HG03520 (cell line): ENCODE results near the gene OR52I2.

Experiments
- ATAC-seq: cut with Tn5 transposase; IDR thresholded peaks from one replicate; pipeline ENCODE4 v1.9.1; 2021; ENCODE audit warnings: mild to moderate bottlenecking, moderate library complexity; ENCODE audit not compliant: unreplicated experiment

The OR52I2 gene

GRCh38 chr11:4581443-4581842, at the start of gene OR52I2:
TSS of gene OR52I2 (plus strand) at chr11:4581743.
- no peak for ATAC-seq

GRCh38 chr11:4539603-4540219, 41.8 kb upstream of the OR52I2 start:
- no peak for ATAC-seq

- ATAC-seq = no peak
Measured at GRCh38 chr11:4541071-4541470, 40.5 kb upstream of the OR52I2 start.

- ATAC-seq = no peak
Measured at GRCh38 chr11:4543561-4543960, 38.0 kb upstream of the OR52I2 start.

GRCh38 chr11:4544891-4545290, 36.7 kb upstream of the OR52I2 start, which contains the start of gene OR52M1:
TSS of gene OR52M1 (plus strand) at chr11:4545191. CDS start at chr11:4545191, 0 bp downstream.
- ATAC-seq = no peak

- ATAC-seq = no peak
Measured at GRCh38 chr11:4546878-4547277, 34.7 kb upstream of the OR52I2 start.

- ATAC-seq = no peak
Measured at GRCh38 chr11:4547416-4547815, 34.1 kb upstream of the OR52I2 start.

GRCh38 chr11:4551346-4551979, 30.1 kb upstream of the OR52I2 start:
- no peak for ATAC-seq

- no peak for ATAC-seq
Measured at GRCh38 chr11:4559527-4560440, 21.8 kb upstream of the OR52I2 start.

GRCh38 chr11:4560467-4560866, 21.1 kb upstream of the OR52I2 start:
- no peak for ATAC-seq

GRCh38 chr11:4565371-4565770, 16.2 kb upstream of the OR52I2 start:
- no peak for ATAC-seq

GRCh38 chr11:4569075-4569474, 12.5 kb upstream of the OR52I2 start:
- ATAC-seq = no peak

- ATAC-seq = no peak
Measured at GRCh38 chr11:4576880-4577279, 4.7 kb upstream of the OR52I2 start.

- no peak for ATAC-seq
Measured at GRCh38 chr11:4577761-4578160, 3.8 kb upstream of the OR52I2 start.

GRCh38 chr11:4578624-4579023, 2.9 kb upstream of the OR52I2 start:
- no peak for ATAC-seq

- ATAC-seq = no peak
Measured at GRCh38 chr11:4580124-4580523, 1.4 kb upstream of the OR52I2 start.

- no peak for ATAC-seq
Measured at GRCh38 chr11:4589017-4589416, 7.5 kb downstream of the OR52I2 start.

GRCh38 chr11:4593739-4594138, 12.2 kb downstream of the OR52I2 start, which contains the start of gene OR52I1:
TSS of gene OR52I1 (plus strand) at chr11:4594039. CDS start at chr11:4594039, 0 bp downstream.
- ATAC-seq = no peak

GRCh38 chr11:4605057-4605456, 23.5 kb downstream of the OR52I2 start:
- no peak for ATAC-seq

GRCh38 chr11:4606231-4607015, 24.9 kb downstream of the OR52I2 start:
- ATAC-seq = no peak

- ATAC-seq = no peak
Measured at GRCh38 chr11:4607096-4607495, 25.6 kb downstream of the OR52I2 start.
